ENCODE data around the gene PRKACG. TPM values are rescaled to one million over a fixed set of nuclear protein-coding genes. Genes with fewer than 3 reads are reported as not detected.

The PRKACG gene
- total RNA-seq, 1 experiment from 2014 or later = not detected

DNA sequence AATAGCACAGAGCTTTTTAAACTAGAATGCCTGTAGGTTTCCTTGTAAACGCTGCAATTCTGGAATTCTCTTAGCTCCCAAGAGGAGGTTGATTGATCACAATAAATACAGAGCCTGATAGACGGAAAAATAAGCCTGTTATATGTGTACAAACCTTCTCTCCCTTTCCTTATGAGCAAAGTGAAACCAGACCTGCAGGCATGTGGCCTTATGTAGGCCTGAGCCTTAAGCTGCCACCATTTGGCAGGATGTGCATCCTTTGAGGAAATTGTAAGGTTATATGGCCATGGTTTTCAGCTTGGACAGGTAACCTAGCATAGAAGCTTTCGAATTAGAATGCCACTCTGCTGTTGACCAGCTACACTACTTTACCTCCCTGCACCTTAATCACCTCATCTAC, 49.1 kb downstream of the PRKACG start:
- Histone ChIP-seq H2AFZ (ENCODE audit: low read length) (no peak overlapping the region), H3K4me3 (ENCODE audit: low read length) (no peak overlapping the region), H3K79me2 (ENCODE audit: low read length) (no peaks in the 10 kb centered on the region), H3F3A (ENCODE audit: low read length, unreplicated experiment) (no peaks in the 10 kb centered on the region), H4K20me1 (ENCODE audit: low read length) (no peaks in the 10 kb centered on the region), H3K9ac (ENCODE audit: low read length) (no peak overlapping the region), H3K27ac (ENCODE audit: low read length) (no peak overlapping the region), H3K36me3 (ENCODE audit: low read depth, low read length) (no peaks in the 10 kb centered on the region), H3K9me2 (replicated peaks; ENCODE audit: low read length) (no peaks in the 10 kb centered on the region), H3K27me3 (ENCODE audit: low read length) (peaks cover 28% of the 10 kb centered on the region), H3K9me3 (ENCODE audit: low read length) (no peaks in the 10 kb centered on the region), H3K4me2 (ENCODE audit: low read length) (0 out of 2 replicates have a peak overlapping the region, but pooled peaks have one; percentile 19), H3K4me1 (ENCODE audit: insufficient read depth, low read length) (peaks cover 15% of the 10 kb centered on the region)
- no TSS peak for BruUV-seq (replicated peaks)
- intact Hi-C loops (cut with micrococcal nuclease) = loop anchor here (10.0 kb wide), 1 partner anchor 230 kb away; no protein-coding TSS in a partner anchor
- no peak for ATAC-seq
- no peak for DNase-seq
- ChIA-PET POLR2A (ENCODE audit: unreplicated experiment) (no interaction called here), CTCF (interaction anchor here (0.5 kb wide), 1 partner anchor 143 kb away, joined by 3 read pairs; no protein-coding TSS in a partner anchor)
- TF ChIP-seq CTCF (conservative IDR thresholded peaks at IDR 0.05; ENCODE audit: low read depth, low read length) (no peak), EZH2phosphoT487 (IDR thresholded peaks at IDR 0.05; ENCODE audit: borderline replicate concordance, low read length) (no peak), EZH2 (IDR thresholded peaks at IDR 0.05; ENCODE audit: low read length, unreplicated experiment) (no peak)

- DNase-seq = peak; percentile 38
- CTCF ChIA-PET = interaction anchor here (0.5 kb wide), 1 partner anchor 142 kb away, joined by 3 read pairs; no protein-coding TSS in a partner anchor
These were observed 49.8 kb downstream of the PRKACG start for GRCh38 chr9:68964102-68964541.

More at GRCh38 chr9:68964102-68964541, 49.8 kb downstream of the PRKACG start:
- H3K36me3 ChIP-seq (ENCODE audit: low read depth, low read length) = no peaks in the 10 kb centered on the region
- intact Hi-C loops (cut with micrococcal nuclease) = loop anchor here (10.0 kb wide), 1 partner anchor 229 kb away; no protein-coding TSS in a partner anchor
- no peak overlapping the region for H3K27ac ChIP-seq (ENCODE audit: low read length)
- H4K20me1 ChIP-seq (ENCODE audit: low read length) = no peaks in the 10 kb centered on the region
- peaks cover 35% of the 10 kb centered on the region for H3K27me3 ChIP-seq (ENCODE audit: low read length)
- H3K4me3 ChIP-seq (ENCODE audit: low read length) = no peak overlapping the region
- H2AFZ ChIP-seq (ENCODE audit: low read length) = no peak overlapping the region
- 0 out of 2 replicates have a peak overlapping the region, but pooled peaks have one; percentile 19 for H3K4me2 ChIP-seq (ENCODE audit: low read length)
- ATAC-seq = peak; percentile 86
- H3F3A ChIP-seq (ENCODE audit: low read length, unreplicated experiment) = no peaks in the 10 kb centered on the region
- no peaks in the 10 kb centered on the region for H3K79me2 ChIP-seq (ENCODE audit: low read length)
- no TSS peak for BruUV-seq (replicated peaks)
- H3K9me2 ChIP-seq (replicated peaks; ENCODE audit: low read length) = no peaks in the 10 kb centered on the region
- no peak for TF ChIP-seq CTCF (conservative IDR thresholded peaks at IDR 0.05; ENCODE audit: low read depth, low read length)
- TF ChIP-seq EZH2 (IDR thresholded peaks at IDR 0.05; ENCODE audit: low read length, unreplicated experiment) = no peak
- no peak for TF ChIP-seq EZH2phosphoT487 (IDR thresholded peaks at IDR 0.05; ENCODE audit: borderline replicate concordance, low read length)
- H3K4me1 ChIP-seq (ENCODE audit: insufficient read depth, low read length) = peaks cover 15% of the 10 kb centered on the region
- no peak overlapping the region for H3K9ac ChIP-seq (ENCODE audit: low read length)
- H3K9me3 ChIP-seq (ENCODE audit: low read length) = no peaks in the 10 kb centered on the region
- POLR2A ChIA-PET (ENCODE audit: unreplicated experiment) = no interaction called here

Data from PC-3 (cell line).